Sigmoid colon (tissue), 4 donors: Measurements from ENCODE around the gene LRGUK.

ENCODE experiments used
- EP300 ChIP-seq, 4 donors: sonication (generic); formaldehyde crosslinking; IDR thresholded peaks; one replicate each; pipeline ENCODE4 v1.6.1; 2017; ENCODE audit warnings: antibody characterized with exemption in 4 of 4
- POLR2A ChIP-seq, 2 donors: fragments of 450-650 bp; IDR thresholded peaks; one replicate each; pipeline ENCODE4 v1.6.1; 2016; ENCODE audit warnings: antibody characterized with exemption in 2 of 2, mild to moderate bottlenecking in 2 of 2, moderate library complexity in 2 of 2
- POLR2AphosphoS5 ChIP-seq, 4 donors: sonication (generic); formaldehyde crosslinking; IDR thresholded peaks; one replicate each; pipeline ENCODE4 v1.6.1; 2017; ENCODE audit warnings: antibody characterized with exemption in 4 of 4
- TF ChIP-seq, protein P1 (sequence below), 4 experiments: fragments of 450-650 bp in 3 of 4; fragments of 200-600 bp in 1 of 4; IDR thresholded peaks; one replicate each; pipeline ENCODE4 v1.5.1; 2016 to 2019; ENCODE audit warnings: antibody characterized with exemption in 4 of 4, mild to moderate bottlenecking in 3 of 4, moderate library complexity in 2 of 4

DNA sequence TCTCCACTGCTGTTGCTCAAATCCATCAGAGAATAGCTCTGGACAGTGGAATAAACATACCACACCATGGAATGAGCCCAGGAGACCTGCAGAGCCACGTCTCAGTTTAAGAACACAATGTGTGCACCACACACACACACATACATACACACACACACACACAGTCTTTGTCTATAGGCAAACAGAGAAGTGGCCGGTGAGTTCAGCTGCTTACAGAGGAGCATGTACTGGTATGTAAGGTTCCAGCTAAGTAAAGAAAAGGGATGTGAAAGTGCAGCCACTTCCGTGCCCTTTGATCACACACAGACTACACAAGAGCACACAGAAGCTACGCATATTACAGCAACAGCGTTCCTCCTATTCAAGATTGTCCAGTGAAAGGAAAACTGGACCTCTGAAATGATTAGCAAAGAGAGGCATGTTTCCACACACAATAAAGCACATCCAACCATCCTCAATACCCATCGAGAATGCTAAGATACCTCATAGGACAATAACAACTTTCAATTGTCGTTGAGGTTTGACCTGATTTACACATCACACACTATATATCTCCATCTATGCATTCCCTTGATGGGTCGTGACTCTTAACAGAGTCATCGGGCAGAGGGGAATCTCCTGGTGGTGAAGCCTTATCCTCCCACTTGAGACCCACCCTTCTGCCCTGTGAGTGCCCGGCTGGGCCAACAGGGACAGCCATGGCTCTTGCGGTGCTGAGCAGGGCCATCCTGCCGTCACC, 166.0 kb downstream of the LRGUK start:
- TF ChIP-seq, protein P1, sequence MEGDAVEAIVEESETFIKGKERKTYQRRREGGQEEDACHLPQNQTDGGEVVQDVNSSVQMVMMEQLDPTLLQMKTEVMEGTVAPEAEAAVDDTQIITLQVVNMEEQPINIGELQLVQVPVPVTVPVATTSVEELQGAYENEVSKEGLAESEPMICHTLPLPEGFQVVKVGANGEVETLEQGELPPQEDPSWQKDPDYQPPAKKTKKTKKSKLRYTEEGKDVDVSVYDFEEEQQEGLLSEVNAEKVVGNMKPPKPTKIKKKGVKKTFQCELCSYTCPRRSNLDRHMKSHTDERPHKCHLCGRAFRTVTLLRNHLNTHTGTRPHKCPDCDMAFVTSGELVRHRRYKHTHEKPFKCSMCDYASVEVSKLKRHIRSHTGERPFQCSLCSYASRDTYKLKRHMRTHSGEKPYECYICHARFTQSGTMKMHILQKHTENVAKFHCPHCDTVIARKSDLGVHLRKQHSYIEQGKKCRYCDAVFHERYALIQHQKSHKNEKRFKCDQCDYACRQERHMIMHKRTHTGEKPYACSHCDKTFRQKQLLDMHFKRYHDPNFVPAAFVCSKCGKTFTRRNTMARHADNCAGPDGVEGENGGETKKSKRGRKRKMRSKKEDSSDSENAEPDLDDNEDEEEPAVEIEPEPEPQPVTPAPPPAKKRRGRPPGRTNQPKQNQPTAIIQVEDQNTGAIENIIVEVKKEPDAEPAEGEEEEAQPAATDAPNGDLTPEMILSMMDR (IDR thresholded peaks at IDR 0.05) = no peak
- TF ChIP-seq POLR2A (IDR thresholded peaks at IDR 0.05) = no peak
- TF ChIP-seq EP300 (IDR thresholded peaks at IDR 0.05) = no peak
- TF ChIP-seq POLR2AphosphoS5 (IDR thresholded peaks at IDR 0.05) = no peak
